Measurements from ENCODE around the gene HPS5.

- TF ChIP-seq GATA3 (IDR thresholded peaks at IDR 0.05; ENCODE audit: low read depth, low read length) (no peak), GATA2 (IDR thresholded peaks at IDR 0.05; ENCODE audit: low read depth, low read length) (no peak)
Observed at GRCh38 chr11:18320617-18321016, 1.3 kb downstream of the HPS5 start.
